DOHH2 (cell line): ENCODE data around the gene GRM5.

Source experiments
- CTCF ChIP-seq: fragments of 200-600 bp; sonication (generic); IDR thresholded peaks from one replicate; pipeline ENCODE4 v1.5.1; 2014; ENCODE audit warnings: antibody characterized with exemption, mild to moderate bottlenecking, low read depth, low read length; ENCODE audit not compliant: poor library complexity, severe bottlenecking
- EZH2phosphoT487 ChIP-seq: fragments of 200-600 bp; sonication (generic); IDR thresholded peaks from 2 replicates; pipeline ENCODE4 v1.6.1; 2017; ENCODE audit warnings: borderline replicate concordance, mild to moderate bottlenecking, antibody characterized with exemption, low read length, moderate library complexity, mixed read lengths

- TF ChIP-seq CTCF (no peak), EZH2phosphoT487 (no peak)
Observed at GRCh38 chr11:88455974-88456373, 609.8 kb downstream of the GRM5 start.
